Amygdala (tissue), 56 donors: ENCODE measurements around the gene PRDM16.

Source experiments
- DNase-seq, 56 donors: peaks; one replicate each; lab custom pipeline; 2025; lab: John Stamatoyannopoulos, UW

The PRDM16 gene

GRCh38 chr1:3454811-3455618 lies 386.0 kb downstream of the PRDM16 start:
- DNase-seq, result no peak

- no peak for DNase-seq
Observed at GRCh38 chr1:3455670-3456448, 386.9 kb downstream of the PRDM16 start.

- no peak for DNase-seq
Observed at GRCh38 chr1:3456449-3456963, 387.5 kb downstream of the PRDM16 start.

GRCh38 chr1:3456964-3457909 lies 388.2 kb downstream of the PRDM16 start:
- DNase-seq, result no peak

- peak in 20 of 56 donors; percentile 12 to 64 (median 39) for DNase-seq
Observed at GRCh38 chr1:3457910-3458883, 389.2 kb downstream of the PRDM16 start.

- DNase-seq, result no peak
Observed at GRCh38 chr1:3459051-3459908, 390.3 kb downstream of the PRDM16 start.

GRCh38 chr1:3459940-3460671 lies 391.1 kb downstream of the PRDM16 start:
- DNase-seq, result no peak

GRCh38 chr1:3460672-3461131 lies 391.7 kb downstream of the PRDM16 start:
- DNase-seq, result no peak

- DNase-seq, result no peak
Observed at GRCh38 chr1:3461238-3461933, 392.4 kb downstream of the PRDM16 start.

GRCh38 chr1:3461934-3462275 lies 392.9 kb downstream of the PRDM16 start:
- DNase-seq, result no peak

GRCh38 chr1:3462356-3463012 lies 393.5 kb downstream of the PRDM16 start:
- DNase-seq, result no peak

GRCh38 chr1:3463013-3463385 lies 394.0 kb downstream of the PRDM16 start:
- no peak for DNase-seq

GRCh38 chr1:3463408-3463863 lies 394.4 kb downstream of the PRDM16 start:
- no peak for DNase-seq

- DNase-seq, result no peak
Observed at GRCh38 chr1:3463891-3464648, 395.1 kb downstream of the PRDM16 start.

GRCh38 chr1:3464649-3465025 lies 395.6 kb downstream of the PRDM16 start:
- DNase-seq, result no peak
